ENCODE results near the gene ART5. TPM values are rescaled to one million over a fixed set of nuclear protein-coding genes. Genes with fewer than 3 reads are reported as not detected.

ART5 gene
- polyA plus RNA-seq, 3 donors: not detected

DNA sequence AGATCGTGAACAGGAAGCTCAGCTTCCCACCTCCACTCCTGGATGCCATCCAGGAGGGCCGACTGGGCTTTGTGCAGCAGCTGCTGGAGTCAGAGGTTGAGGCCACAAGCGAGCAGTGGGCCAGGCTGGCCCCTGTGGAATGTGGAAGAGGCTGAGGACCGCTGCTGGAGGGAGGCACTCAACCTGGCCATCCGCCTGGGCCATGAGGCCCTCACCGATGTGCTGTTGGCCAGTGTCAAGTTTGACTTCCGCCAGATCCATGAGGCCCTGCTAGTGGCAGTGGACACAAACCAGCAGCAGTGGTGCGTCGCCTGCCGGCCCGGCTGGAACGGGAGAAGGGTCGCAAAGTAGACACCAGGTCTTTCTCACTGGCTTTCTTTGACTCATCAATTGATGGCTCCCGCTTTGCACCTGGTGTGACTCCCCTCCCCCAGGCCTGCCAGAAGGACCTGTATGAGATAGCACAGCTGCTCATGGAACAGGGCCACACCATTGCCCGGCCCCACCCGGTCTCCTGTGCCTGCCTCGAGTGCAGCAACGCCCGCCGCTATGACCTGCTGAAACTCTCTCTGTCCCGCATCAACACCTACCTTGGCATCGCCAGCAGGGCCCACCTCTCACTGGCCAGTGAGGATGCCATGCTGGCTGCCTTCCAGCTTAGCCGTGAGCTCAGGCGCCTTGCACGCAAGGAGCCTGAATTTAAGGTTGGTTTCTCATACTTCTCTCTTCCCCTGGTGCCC lies 24.9 kb downstream of the ART5 start:
- H3K4me1 ChIP-seq (ENCODE audit: control insufficient read depth in 1 of 2, insufficient read depth in 2 of 2, low read length in 2 of 2): peaks cover 20 to 22% of the 10 kb centered on the region in 2 donors
- no peak overlapping the region for H3K27ac ChIP-seq (ENCODE audit: low read depth in 1 of 2, low read length in 2 of 2)
- H3K9ac ChIP-seq (ENCODE audit: insufficient read depth, low read length, poor library complexity, severe bottlenecking): no peak overlapping the region
- H3K36me3 Mint-ChIP-seq: peaks cover 0 to 2% of the 10 kb centered on the region in 2 donors
- peaks cover 0 to 2% (median 0%) of the 10 kb centered on the region in 7 donors for H3K9me3 Mint-ChIP-seq
- H2AFZ ChIP-seq (ENCODE audit: insufficient read depth, low read depth, low read length, poor library complexity, severe bottlenecking): no peak overlapping the region
- H3K4me3 ChIP-seq (replicated peaks in 1 of 3; ENCODE audit: low read depth in 2 of 3, low read length in 3 of 3): no peak overlapping the region
- intact Hi-C loops (cut with micrococcal nuclease): no loop called here
- no peaks in the 10 kb centered on the region for H4K20me1 ChIP-seq (ENCODE audit: insufficient read depth, low read length)
- TF ChIP-seq, protein P1, sequence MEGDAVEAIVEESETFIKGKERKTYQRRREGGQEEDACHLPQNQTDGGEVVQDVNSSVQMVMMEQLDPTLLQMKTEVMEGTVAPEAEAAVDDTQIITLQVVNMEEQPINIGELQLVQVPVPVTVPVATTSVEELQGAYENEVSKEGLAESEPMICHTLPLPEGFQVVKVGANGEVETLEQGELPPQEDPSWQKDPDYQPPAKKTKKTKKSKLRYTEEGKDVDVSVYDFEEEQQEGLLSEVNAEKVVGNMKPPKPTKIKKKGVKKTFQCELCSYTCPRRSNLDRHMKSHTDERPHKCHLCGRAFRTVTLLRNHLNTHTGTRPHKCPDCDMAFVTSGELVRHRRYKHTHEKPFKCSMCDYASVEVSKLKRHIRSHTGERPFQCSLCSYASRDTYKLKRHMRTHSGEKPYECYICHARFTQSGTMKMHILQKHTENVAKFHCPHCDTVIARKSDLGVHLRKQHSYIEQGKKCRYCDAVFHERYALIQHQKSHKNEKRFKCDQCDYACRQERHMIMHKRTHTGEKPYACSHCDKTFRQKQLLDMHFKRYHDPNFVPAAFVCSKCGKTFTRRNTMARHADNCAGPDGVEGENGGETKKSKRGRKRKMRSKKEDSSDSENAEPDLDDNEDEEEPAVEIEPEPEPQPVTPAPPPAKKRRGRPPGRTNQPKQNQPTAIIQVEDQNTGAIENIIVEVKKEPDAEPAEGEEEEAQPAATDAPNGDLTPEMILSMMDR (IDR thresholded peaks at IDR 0.05): no peak
- H3K36me3 ChIP-seq (replicated peaks in 1 of 2; ENCODE audit: control insufficient read depth in 1 of 2, insufficient read depth in 2 of 2, low read length in 2 of 2): no peaks in the 10 kb centered on the region
- H3K4me2 ChIP-seq (replicated peaks; ENCODE audit: extremely low read depth, low read length, poor library complexity, severe bottlenecking): no peak overlapping the region
- peaks cover 17% of the 10 kb centered on the region for H3K4me1 Mint-ChIP-seq
- 91% methylated on average over 20 of the region's 25 CpGs for whole genome bisulfite sequencing (ENCODE audit: insufficient coverage)
- peaks cover 5 to 14% (median 9%) of the 10 kb centered on the region in 3 donors for H3K27me3 Mint-ChIP-seq (ENCODE audit: low read depth in 3 of 3)
- no peak overlapping the region for H3K4me3 Mint-ChIP-seq
- no peak for DNase-seq
- H3K27me3 ChIP-seq (ENCODE audit: control insufficient read depth in 2 of 2, insufficient read depth in 2 of 2, low read length in 2 of 2): no peaks in the 10 kb centered on the region
- H3K9me3 ChIP-seq (replicated peaks in 1 of 2; ENCODE audit: control insufficient read depth in 1 of 2, insufficient read depth in 1 of 2, low read length in 2 of 2): no peaks in the 10 kb centered on the region
- peak overlapping the region in 1 of 7 donors; percentile 60 for H3K27ac Mint-ChIP-seq
- no peaks in the 10 kb centered on the region for H3K79me2 ChIP-seq (ENCODE audit: insufficient read depth, low read length)

DNA sequence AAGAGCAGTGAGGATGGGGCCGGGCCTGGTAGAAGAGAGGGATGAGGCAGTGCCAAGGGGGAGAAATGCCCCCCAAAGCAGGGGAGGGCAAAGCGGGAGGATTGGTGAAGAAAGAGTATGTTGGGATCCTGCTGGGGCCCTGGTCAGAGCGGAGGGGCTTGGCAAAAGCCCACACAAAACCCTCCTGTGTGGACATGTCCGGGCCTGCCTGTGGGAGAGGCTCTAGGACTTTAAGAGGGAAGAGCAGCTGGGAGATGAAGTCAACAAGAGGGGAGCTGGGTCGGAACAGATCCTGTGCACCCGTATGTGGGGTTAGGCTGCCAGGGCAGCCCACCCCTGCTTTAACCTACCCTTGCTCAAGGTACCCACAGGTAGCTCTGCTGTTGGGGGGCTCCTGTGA lies 25.8 kb downstream of the ART5 start:
- H3K27me3 Mint-ChIP-seq (ENCODE audit: low read depth in 3 of 3): peaks cover 5 to 13% (median 8%) of the 10 kb centered on the region in 3 donors
- H3K36me3 Mint-ChIP-seq: peaks cover 0 to 2% of the 10 kb centered on the region in 2 donors

More for the DNA sequence above, 25.8 kb downstream of the ART5 start:
- Mint-ChIP-seq H3K27ac (peak overlapping the region in 2 of 7 donors; percentile 26 to 37), H3K9me3 (peaks cover 0 to 2% (median 0%) of the 10 kb centered on the region in 7 donors), H3K4me3 (no peak overlapping the region), H3K4me1 (peaks cover 17% of the 10 kb centered on the region)
- Histone ChIP-seq H4K20me1 (ENCODE audit: insufficient read depth, low read length) (no peaks in the 10 kb centered on the region), H3K36me3 (replicated peaks in 1 of 2; ENCODE audit: control insufficient read depth in 1 of 2, insufficient read depth in 2 of 2, low read length in 2 of 2) (no peaks in the 10 kb centered on the region), H3K27ac (ENCODE audit: low read depth in 1 of 2, low read length in 2 of 2) (no peak overlapping the region), H3K9ac (ENCODE audit: insufficient read depth, low read length, poor library complexity, severe bottlenecking) (no peak overlapping the region), H3K27me3 (ENCODE audit: control insufficient read depth in 2 of 2, insufficient read depth in 2 of 2, low read length in 2 of 2) (no peaks in the 10 kb centered on the region), H3K9me3 (replicated peaks in 1 of 2; ENCODE audit: control insufficient read depth in 1 of 2, insufficient read depth in 1 of 2, low read length in 2 of 2) (no peaks in the 10 kb centered on the region), H3K4me1 (ENCODE audit: control insufficient read depth in 1 of 2, insufficient read depth in 2 of 2, low read length in 2 of 2) (peaks cover 20 to 22% of the 10 kb centered on the region in 2 donors), H2AFZ (ENCODE audit: insufficient read depth, low read depth, low read length, poor library complexity, severe bottlenecking) (no peak overlapping the region), H3K4me3 (replicated peaks in 1 of 3; ENCODE audit: low read depth in 2 of 3, low read length in 3 of 3) (no peak overlapping the region), H3K79me2 (ENCODE audit: insufficient read depth, low read length) (no peaks in the 10 kb centered on the region), H3K4me2 (replicated peaks; ENCODE audit: extremely low read depth, low read length, poor library complexity, severe bottlenecking) (no peak overlapping the region)
- intact Hi-C loops (cut with micrococcal nuclease): no loop called here
- DNase-seq: no peak
- 92% methylated on average over 2 of the region's 6 CpGs for WGBS (ENCODE audit: insufficient coverage)
- TF ChIP-seq, protein P1 (IDR thresholded peaks at IDR 0.05): no peak
